ENCODE data around the gene TANGO2. TPM values are rescaled to one million over a fixed set of nuclear protein-coding genes. Genes with fewer than 3 reads are reported as not detected.

The TANGO2 gene
- total and polyA plus RNA-seq, 2 of the 8 experiments (the other 6 are each of a cell fraction or from before 2014, with no cell fraction given): 10.1 to 18.4 TPM

GRCh38 chr22:20094197-20094807 lies 73.4 kb downstream of the TANGO2 start:
- CTCF ChIA-PET (ENCODE audit: partially characterized antibody): interaction anchor here (1.0 to 2.8 kb wide), 8 partner anchors 11 to 144 kb away, joined by 3 to 16 read pairs (median 5); partner anchors contain the start of gene RANBP1
- WGBS, 2 experiments (ENCODE audit: extremely low coverage in 1 of 2, insufficient coverage in 1 of 2, insufficient read length in 1 of 2, insufficient replicate concordance in 2 of 2, low coverage in 1 of 2, low lambda C conversion rate in 2 of 2, missing lambda C conversion rate in 1 of 2): 88% methylated on average over 14 of the region's 15 CpGs; no CpG with 5 or more reads in 1 of the 2 experiments
- Histone ChIP-seq H3K27ac (ENCODE audit: low read depth, low read length) (no peak overlapping the region), H3K4me1 (replicated peaks in 1 of 4; ENCODE audit: control insufficient read depth in 3 of 4, insufficient read depth in 4 of 4, low read length in 3 of 4) (no peaks in the 10 kb centered on the region), H3K79me2 (ENCODE audit: control insufficient read depth in 1 of 2, insufficient read depth in 2 of 2, low read length in 2 of 2) (peaks cover 0 to 28% of the 10 kb centered on the region in 2 experiments; a peak in 2 of 4 replicates), H2BK5ac (ENCODE audit: low read depth, low read length) (no peak overlapping the region), H3K56ac (replicated peaks; ENCODE audit: insufficient read length, low read depth, low read length) (no peak overlapping the region), H2BK12ac (ENCODE audit: low read depth, low read length) (no peak overlapping the region), H2AK5ac (ENCODE audit: low read depth, low read length) (no peak overlapping the region), H2BK20ac (ENCODE audit: low read length) (no peak overlapping the region), H2BK15ac (ENCODE audit: low read length) (no peak overlapping the region), H2AFZ (ENCODE audit: low read length) (no peak overlapping the region), H3K9me3 (ENCODE audit: insufficient read depth in 2 of 2, low read depth in 1 of 2, low read length in 1 of 2) (no peaks in the 10 kb centered on the region; a peak in 1 of 4 replicates), H4K5ac (ENCODE audit: insufficient read length, low read depth, low read length) (no peak overlapping the region), H3K18ac (ENCODE audit: extremely low read depth, low read length) (no peak overlapping the region), H2BK120ac (replicated peaks; ENCODE audit: low read depth, low read length) (no peak overlapping the region), H3K4me3 (ENCODE audit: extremely low read depth in 1 of 4, insufficient read depth in 2 of 4, low read depth in 3 of 4, low read length in 4 of 4) (no peak overlapping the region), H3K23me2 (ENCODE audit: low read depth, low read length) (no peaks in the 10 kb centered on the region), H3K36me3 (ENCODE audit: control insufficient read depth in 2 of 4, insufficient read depth in 4 of 4, low read length in 3 of 4) (peaks cover 48 to 99% (median 80%) of the 10 kb centered on the region in 4 experiments), H3K14ac (ENCODE audit: insufficient read length) (no peak overlapping the region), H3K79me1 (ENCODE audit: low read depth, low read length) (peaks cover 9% of the 10 kb centered on the region), H3K9ac (replicated peaks in 1 of 4; ENCODE audit: extremely low read depth in 1 of 4, low read depth in 3 of 4, low read length in 3 of 4) (no peak overlapping the region), H3K27me3 (replicated peaks in 1 of 4; ENCODE audit: control insufficient read depth in 3 of 4, extremely low read depth in 1 of 4, insufficient read depth in 3 of 4, low read length in 3 of 4) (no peaks in the 10 kb centered on the region), H3K23ac (ENCODE audit: insufficient read length) (no peak overlapping the region), H4K91ac (replicated peaks; ENCODE audit: insufficient read length, low read length) (no peak overlapping the region), H3K4me2 (ENCODE audit: insufficient read depth in 1 of 2, low read depth in 2 of 2, low read length in 2 of 2) (no peak overlapping the region), H4K20me1 (replicated peaks in 1 of 2; ENCODE audit: control insufficient read depth in 1 of 2, insufficient read depth in 2 of 2, low read length in 2 of 2) (peaks cover 15 to 28% of the 10 kb centered on the region in 2 experiments), H3K4ac (replicated peaks; ENCODE audit: insufficient read length, low read depth, low read length) (no peak overlapping the region), H4K8ac (ENCODE audit: extremely low read depth, insufficient read depth, low read length) (no peak overlapping the region; the same call in 1 of the 2 replicates)
- POLR2A ChIA-PET (ENCODE audit: partially characterized antibody): interaction anchor here (0.5 to 29.4 kb wide), 6 partner anchors 10 to 316 kb away, joined by 3 to 598 read pairs (median 4); partner anchors contain the start of genes RANBP1 and TRMT2A
- no peak for DNase-seq (ENCODE audit: low read depth in 1 of 2, low spot score in 2 of 2)
- no peak for FAIRE-seq
- TF ChIP-seq JUN (IDR thresholded peaks at IDR 0.05; ENCODE audit: low read depth, low read length): no peak
- no peak for TF ChIP-seq RFX5 (IDR thresholded peaks at IDR 0.05; ENCODE audit: borderline replicate concordance, low read depth, low read length)
- no peak for TF ChIP-seq RXRA (IDR thresholded peaks at IDR 0.05; ENCODE audit: insufficient read depth, low read depth, low read length)
- no peak for TF ChIP-seq RAD21 (IDR thresholded peaks at IDR 0.05 in 1 of 2, conservative IDR thresholded peaks at IDR 0.05 in 1 of 2; ENCODE audit: low read depth in 2 of 2, low read length in 2 of 2)
- TF ChIP-seq USF2 (IDR thresholded peaks at IDR 0.05; ENCODE audit: low read length): no peak
- TF ChIP-seq CBX8 (IDR thresholded peaks at IDR 0.05; ENCODE audit: borderline replicate concordance, low read depth, low read length): no peak
- no peak for TF ChIP-seq HDAC6 (IDR thresholded peaks at IDR 0.05; ENCODE audit: low read depth, low read length)
- no peak for TF ChIP-seq POLR2A (IDR thresholded peaks at IDR 0.05; ENCODE audit: control extremely low read depth in 1 of 2, low read depth in 2 of 2, low read length in 2 of 2)
- TF ChIP-seq YY1 (IDR thresholded peaks at IDR 0.05; ENCODE audit: low read depth, low read length): no peak
- no peak for TF ChIP-seq HDAC2 (IDR thresholded peaks at IDR 0.05; ENCODE audit: borderline replicate concordance in 1 of 2, low read depth in 2 of 2, low read length in 2 of 2)
- no peak for TF ChIP-seq CTBP2 (IDR thresholded peaks at IDR 0.05; ENCODE audit: borderline replicate concordance, insufficient read depth, insufficient read length, low read length)

All from H1 (cell line).